Endometrium (tissue), 2 donors: Measurements from ENCODE around the gene SIPA1L2.
"Not testable (repeated sequence)": the region's sequence is repeated elsewhere in the genome, so short reads cannot be mapped to it uniquely, and the experiment has no call there.

Source experiments
- FAIRE-seq: peaks from 2 replicates; lab custom pipeline; 2012; peaks lifted over from hg19 to GRCh38; lab: Jason Lieb, UNC
- donor health status: control.
- donor health status: control.

Gene SIPA1L2

GRCh38 chr1:232613752-232614381, 16.1 kb downstream of the SIPA1L2 start:
- no peak for FAIRE-seq

DNA sequence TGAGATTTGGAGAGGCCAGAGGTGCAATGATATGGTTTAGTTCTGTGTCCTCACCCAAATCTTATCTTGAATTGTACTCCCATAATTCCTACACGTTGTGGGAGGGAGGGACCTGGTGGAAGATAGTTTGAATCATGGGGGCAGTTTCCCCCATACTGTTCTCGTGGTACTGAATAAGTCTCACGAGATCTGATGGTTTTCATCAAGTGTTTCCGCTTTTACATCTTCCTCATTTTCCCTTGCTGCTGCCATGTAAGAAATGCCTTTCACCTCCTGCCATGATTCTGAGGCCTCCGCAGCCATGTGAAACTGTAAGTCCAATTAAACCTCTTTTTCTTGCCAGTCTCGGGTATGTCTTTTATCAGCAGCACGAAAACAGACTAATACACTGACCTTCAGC, 17.1 kb downstream of the SIPA1L2 start:
- FAIRE-seq = not testable (repeated sequence)

GRCh38 chr1:232611834-232612233, 18.1 kb downstream of the SIPA1L2 start:
- no peak for FAIRE-seq

GRCh38 chr1:232610902-232611745, 18.8 kb downstream of the SIPA1L2 start:
- not testable (repeated sequence) for FAIRE-seq

- FAIRE-seq = no peak
These were observed 19.6 kb downstream of the SIPA1L2 start for GRCh38 chr1:232610192-232610901.

GRCh38 chr1:232608427-232608826, 21.5 kb downstream of the SIPA1L2 start:
- FAIRE-seq = no peak

DNA sequence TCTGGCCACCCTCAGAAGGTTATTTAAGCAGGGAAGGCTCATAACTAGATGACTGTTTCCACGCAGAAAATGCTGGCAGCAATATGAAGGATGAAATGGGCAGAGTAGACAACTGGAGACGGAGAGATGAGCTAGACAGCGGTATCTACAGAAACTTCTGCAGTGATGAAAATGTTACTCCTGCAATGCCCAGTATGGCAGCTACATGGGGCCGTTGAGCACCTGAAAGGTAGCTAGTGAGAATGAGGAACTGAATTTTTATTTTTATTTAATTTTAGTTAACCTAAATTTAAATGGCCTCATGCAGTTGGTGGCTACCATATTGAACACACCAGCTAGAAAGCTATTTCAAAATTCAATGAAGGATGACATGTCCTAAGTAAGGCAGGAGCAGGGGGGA, 27.3 kb downstream of the SIPA1L2 start:
- FAIRE-seq = no peak

- FAIRE-seq = no peak
These were observed 29.3 kb downstream of the SIPA1L2 start for GRCh38 chr1:232600424-232601258.

GRCh38 chr1:232599178-232600041, 30.5 kb downstream of the SIPA1L2 start:
- no peak for FAIRE-seq

DNA sequence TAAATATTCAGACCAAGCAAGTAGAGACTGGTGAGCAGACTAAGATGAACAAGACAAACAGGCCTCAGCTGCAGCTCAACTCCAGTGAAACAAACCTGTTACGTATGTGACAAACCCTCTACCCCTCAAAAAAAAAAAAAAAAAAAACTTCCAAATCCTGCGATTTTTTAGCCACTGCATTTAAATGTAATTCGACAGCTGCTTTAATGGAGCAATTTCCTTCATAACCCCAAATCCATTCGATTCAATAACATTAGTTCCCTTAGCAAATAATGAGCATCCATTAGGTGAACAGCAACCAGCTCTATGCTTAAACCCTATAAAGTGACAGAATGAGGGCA, 31.1 kb downstream of the SIPA1L2 start:
- no peak for FAIRE-seq

- no peak for FAIRE-seq
These were observed 31.8 kb downstream of the SIPA1L2 start for GRCh38 chr1:232598133-232598532.

GRCh38 chr1:232597721-232598120, 32.2 kb downstream of the SIPA1L2 start:
- FAIRE-seq = no peak

GRCh38 chr1:232596666-232597303, 33.1 kb downstream of the SIPA1L2 start:
- no peak for FAIRE-seq

DNA sequence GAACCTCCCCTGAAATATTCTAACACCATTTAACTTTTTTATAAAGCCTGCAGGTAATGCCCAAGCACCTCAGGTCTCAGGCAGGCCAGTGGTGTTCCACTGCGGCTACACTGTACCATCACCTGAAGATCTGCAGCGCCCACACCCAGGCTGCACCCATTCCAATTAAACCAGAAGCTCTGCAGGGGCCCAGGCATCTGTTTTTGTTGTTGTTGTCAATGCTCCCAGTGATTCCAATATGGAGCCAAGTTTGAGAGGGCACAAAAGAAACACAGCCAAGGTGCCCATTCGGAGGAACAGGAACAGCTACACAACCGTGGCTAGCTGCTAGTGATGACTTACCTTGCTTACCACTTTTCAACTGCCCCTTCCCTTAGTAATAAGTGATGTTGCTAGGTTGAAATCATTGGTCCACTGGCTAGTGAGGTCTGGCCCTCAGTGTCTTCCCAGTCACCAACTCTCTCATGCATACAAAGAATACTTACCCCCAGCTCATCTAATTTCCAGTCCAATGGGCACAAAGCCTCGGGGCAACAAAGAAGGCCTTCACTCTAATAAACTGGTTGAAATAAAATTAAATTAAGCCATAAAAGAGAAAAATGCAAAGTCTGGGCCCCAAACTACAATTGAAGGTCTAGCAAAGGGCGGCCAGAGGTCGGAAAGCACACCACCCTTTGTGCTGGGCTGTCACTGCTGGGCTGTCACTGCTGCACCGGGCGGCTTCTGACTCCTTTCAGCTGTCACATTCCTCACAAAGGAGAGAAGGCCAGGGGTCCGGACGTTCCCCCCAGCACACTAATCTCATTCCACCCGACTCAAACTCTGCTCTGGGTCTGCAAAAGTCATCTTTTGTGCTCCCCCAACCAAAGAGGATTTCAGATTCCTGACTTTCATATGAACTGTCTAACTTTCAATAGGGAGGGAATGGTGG, 34.9 kb downstream of the SIPA1L2 start:
- no peak for FAIRE-seq

- FAIRE-seq = no peak
These were observed 36.0 kb downstream of the SIPA1L2 start for GRCh38 chr1:232593717-232594502.

DNA sequence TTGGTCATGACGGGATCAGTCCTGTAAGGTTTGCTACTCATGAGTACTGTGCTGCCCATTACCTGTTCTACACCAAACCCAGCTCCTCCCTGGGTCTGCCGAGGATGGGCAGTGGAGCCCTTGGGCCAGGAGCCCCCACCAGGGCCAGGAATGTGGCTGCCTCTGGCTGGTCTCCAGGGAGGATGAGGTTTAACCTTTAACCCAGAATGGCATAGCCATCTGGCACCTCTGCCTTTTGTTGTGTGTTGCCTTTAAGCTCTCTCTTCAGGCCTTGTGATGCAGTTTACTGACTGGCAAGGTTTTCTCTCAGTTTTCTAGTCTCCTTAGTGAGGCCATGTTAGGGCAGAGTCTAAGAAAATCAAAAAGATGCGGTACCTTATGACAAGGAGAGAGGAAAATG, 38.6 kb downstream of the SIPA1L2 start:
- no peak for FAIRE-seq

GRCh38 chr1:232590744-232591082, 39.2 kb downstream of the SIPA1L2 start:
- FAIRE-seq = no peak

DNA sequence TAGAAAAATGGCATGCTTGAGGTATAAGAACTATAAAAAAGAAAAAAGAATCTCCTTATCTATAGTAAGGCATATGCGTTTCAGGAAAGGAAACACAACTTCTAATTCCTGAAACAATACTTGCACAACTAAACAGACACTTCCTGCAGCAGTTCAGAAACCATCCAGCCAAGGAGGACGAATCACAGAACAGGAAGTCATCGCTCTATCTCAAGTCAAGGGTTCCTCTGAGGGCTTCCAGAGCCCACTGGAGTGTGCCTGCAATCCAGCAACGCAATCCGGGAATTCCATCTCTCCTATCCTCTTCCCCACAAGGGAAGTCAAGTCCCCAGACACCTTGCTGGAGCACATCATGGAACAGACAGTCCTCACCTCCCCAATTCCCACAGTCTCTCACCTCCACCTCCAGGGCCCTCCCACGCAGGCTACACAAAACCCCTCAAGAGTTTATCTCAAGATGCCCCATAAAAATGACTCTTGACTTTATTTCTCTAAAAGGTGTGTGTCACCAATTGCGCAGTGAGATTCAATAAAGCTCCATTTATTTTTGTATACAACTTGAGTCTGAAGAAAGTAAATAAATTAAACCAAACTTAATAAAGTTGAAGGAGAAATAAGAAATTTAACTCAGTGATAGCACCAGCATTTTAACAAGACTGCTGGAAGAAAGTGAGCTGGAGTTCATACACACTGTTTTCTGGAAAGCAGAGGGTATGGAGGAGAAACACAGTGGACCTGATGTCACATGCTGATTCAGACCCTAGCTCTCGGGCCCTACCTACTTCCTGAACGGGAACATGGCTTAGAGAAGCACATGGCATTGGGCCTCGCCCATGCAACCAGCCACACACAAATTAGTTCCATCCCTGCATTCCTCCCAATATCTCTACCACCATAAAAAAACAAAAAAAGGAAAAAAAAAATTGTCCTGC, 39.9 kb downstream of the SIPA1L2 start:
- FAIRE-seq = no peak
